NCI-H526 treated with DMSO at 0.1 percent for 48 hours (cell line): Measurements from ENCODE around the gene GNAT1.

Source experiments
- DNase-seq: peaks from one replicate; lab custom pipeline; 2025; lab: John Stamatoyannopoulos, UW

GNAT1 gene

GRCh38 chr3:50190936-50191660, at the start of gene GNAT1:
GNAT1 (plus strand) TSS chr3:50191610; CDS start chr3:50191726, 116 bp downstream.
- DNase-seq, result no peak

- DNase-seq, result no peak
Observed at GRCh38 chr3:50146316-50146901, 45.0 kb upstream of the GNAT1 start.

- no peak for DNase-seq
Observed at GRCh38 chr3:50147016-50147415, 44.4 kb upstream of the GNAT1 start.

- DNase-seq, result no peak
Observed at GRCh38 chr3:50147447-50147846, 44.0 kb upstream of the GNAT1 start.

- DNase-seq, result no peak
Observed at GRCh38 chr3:50147861-50148260, 43.5 kb upstream of the GNAT1 start.

GRCh38 chr3:50150404-50150750, 41.0 kb upstream of the GNAT1 start:
- DNase-seq, result no peak

- DNase-seq, result peak; percentile 50
Observed at GRCh38 chr3:50150863-50151686, 40.3 kb upstream of the GNAT1 start.

GRCh38 chr3:50151728-50152127, 39.7 kb upstream of the GNAT1 start:
- no peak for DNase-seq

- no peak for DNase-seq
Observed at GRCh38 chr3:50153782-50154475, 37.5 kb upstream of the GNAT1 start.

- peak; percentile 69 for DNase-seq
Observed at GRCh38 chr3:50154476-50154839, 37.0 kb upstream of the GNAT1 start.

- DNase-seq, result peak; percentile 69
Observed at GRCh38 chr3:50154840-50155490, 36.4 kb upstream of the GNAT1 start, which contains the start of gene SEMA3F. SEMA3F (plus strand) TSS chr3:50155324; CDS start chr3:50159623, 4,299 bp downstream.

GRCh38 chr3:50155491-50155878, 35.9 kb upstream of the GNAT1 start:
- DNase-seq, result no peak

- DNase-seq, result no peak
Observed at GRCh38 chr3:50155891-50156290, 35.5 kb upstream of the GNAT1 start.

GRCh38 chr3:50156549-50157493, 34.6 kb upstream of the GNAT1 start:
- no peak for DNase-seq

- no peak for DNase-seq
Observed at GRCh38 chr3:50157827-50158529, 33.4 kb upstream of the GNAT1 start.

GRCh38 chr3:50158530-50159146, 32.8 kb upstream of the GNAT1 start:
- no peak for DNase-seq

GRCh38 chr3:50160561-50160983, 30.8 kb upstream of the GNAT1 start:
- DNase-seq, result no peak

GRCh38 chr3:50161320-50161719, 30.1 kb upstream of the GNAT1 start:
- DNase-seq, result no peak

GRCh38 chr3:50162034-50162883, 29.2 kb upstream of the GNAT1 start:
- DNase-seq, result no peak
